OCI-LY3 (cell line): Measurements from ENCODE around the gene CADPS2.

Experiments
- EZH2phosphoT487 ChIP-seq: fragments of 200-600 bp; shearing (Covaris generic); IDR thresholded peaks from 2 replicates; pipeline ENCODE4 v1.6.1; 2018; ENCODE audit warnings: antibody characterized with exemption, mixed run types, low read depth
- TF ChIP-seq, protein P1 (sequence below): fragments of 200-600, 300-600 bp; sonication (generic); IDR thresholded peaks from 2 replicates; pipeline ENCODE4 v1.5.1; 2014; ENCODE audit warnings: antibody characterized with exemption, low read length, low read depth

GRCh38 chr7:122528879-122529481, 357.3 kb downstream of the CADPS2 start:
- TF ChIP-seq, protein P1, sequence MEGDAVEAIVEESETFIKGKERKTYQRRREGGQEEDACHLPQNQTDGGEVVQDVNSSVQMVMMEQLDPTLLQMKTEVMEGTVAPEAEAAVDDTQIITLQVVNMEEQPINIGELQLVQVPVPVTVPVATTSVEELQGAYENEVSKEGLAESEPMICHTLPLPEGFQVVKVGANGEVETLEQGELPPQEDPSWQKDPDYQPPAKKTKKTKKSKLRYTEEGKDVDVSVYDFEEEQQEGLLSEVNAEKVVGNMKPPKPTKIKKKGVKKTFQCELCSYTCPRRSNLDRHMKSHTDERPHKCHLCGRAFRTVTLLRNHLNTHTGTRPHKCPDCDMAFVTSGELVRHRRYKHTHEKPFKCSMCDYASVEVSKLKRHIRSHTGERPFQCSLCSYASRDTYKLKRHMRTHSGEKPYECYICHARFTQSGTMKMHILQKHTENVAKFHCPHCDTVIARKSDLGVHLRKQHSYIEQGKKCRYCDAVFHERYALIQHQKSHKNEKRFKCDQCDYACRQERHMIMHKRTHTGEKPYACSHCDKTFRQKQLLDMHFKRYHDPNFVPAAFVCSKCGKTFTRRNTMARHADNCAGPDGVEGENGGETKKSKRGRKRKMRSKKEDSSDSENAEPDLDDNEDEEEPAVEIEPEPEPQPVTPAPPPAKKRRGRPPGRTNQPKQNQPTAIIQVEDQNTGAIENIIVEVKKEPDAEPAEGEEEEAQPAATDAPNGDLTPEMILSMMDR: peak; percentile 72
- no peak for TF ChIP-seq EZH2phosphoT487
